Measurements from ENCODE around the gene SYT7.

Gene SYT7

GRCh38 chr11:61522881-61523280, 58.0 kb downstream of the SYT7 start:
- H3K27me3 ChIP-seq: peaks cover 31% of the 10 kb centered on the region
- H3K36me3 ChIP-seq: no peaks in the 10 kb centered on the region
- H3K27ac ChIP-seq: no peak overlapping the region
- no peak for TF ChIP-seq CTCF (IDR thresholded peaks at IDR 0.05)
- H3K4me3 ChIP-seq (ENCODE audit: low read depth in 1 of 2, low read length in 1 of 2): no peak overlapping the region
- H3K4me1 ChIP-seq (ENCODE audit: control insufficient read depth in 1 of 2, insufficient read depth in 1 of 2, low read depth in 1 of 2, low read length in 1 of 2): no peaks in the 10 kb centered on the region
- H3K9me3 ChIP-seq: no peaks in the 10 kb centered on the region

- Histone ChIP-seq H3K4me3 (ENCODE audit: low read depth in 1 of 2, low read length in 1 of 2) (no peak overlapping the region), H3K36me3 (no peaks in the 10 kb centered on the region), H3K9me3 (no peaks in the 10 kb centered on the region), H3K27ac (no peak overlapping the region), H3K4me1 (ENCODE audit: control insufficient read depth in 1 of 2, insufficient read depth in 1 of 2, low read depth in 1 of 2, low read length in 1 of 2) (peaks cover 0 to 4% of the 10 kb centered on the region in 2 experiments), H3K27me3 (peaks cover 34% of the 10 kb centered on the region)
- no peak for TF ChIP-seq CTCF (IDR thresholded peaks at IDR 0.05)
Observed at GRCh38 chr11:61518032-61518795, 62.7 kb downstream of the SYT7 start.

GRCh38 chr11:61516675-61517572, 64.0 kb downstream of the SYT7 start:
- no peak overlapping the region for H3K4me3 ChIP-seq (ENCODE audit: low read depth in 1 of 2, low read length in 1 of 2)
- peak; percentile 75 for TF ChIP-seq CTCF (IDR thresholded peaks at IDR 0.05)
- H3K27me3 ChIP-seq: peaks cover 46% of the 10 kb centered on the region

GRCh38 chr11:61516191-61516590, 64.7 kb downstream of the SYT7 start:
- Histone ChIP-seq H3K4me1 (ENCODE audit: control insufficient read depth in 1 of 2, insufficient read depth in 1 of 2, low read depth in 1 of 2, low read length in 1 of 2) (peaks cover 0 to 4% of the 10 kb centered on the region in 2 experiments), H3K9me3 (no peaks in the 10 kb centered on the region), H3K36me3 (no peaks in the 10 kb centered on the region), H3K27me3 (peaks cover 54% of the 10 kb centered on the region), H3K4me3 (ENCODE audit: low read depth in 1 of 2, low read length in 1 of 2) (no peak overlapping the region), H3K27ac (no peak overlapping the region)
- TF ChIP-seq CTCF (IDR thresholded peaks at IDR 0.05): no peak

More at GRCh38 chr11:61516675-61517572, 64.0 kb downstream of the SYT7 start:
- H3K9me3 ChIP-seq: no peaks in the 10 kb centered on the region
- no peaks in the 10 kb centered on the region for H3K36me3 ChIP-seq
- peaks cover 0 to 4% of the 10 kb centered on the region in 2 experiments for H3K4me1 ChIP-seq (ENCODE audit: control insufficient read depth in 1 of 2, insufficient read depth in 1 of 2, low read depth in 1 of 2, low read length in 1 of 2)
- H3K27ac ChIP-seq: no peak overlapping the region

- Histone ChIP-seq H3K36me3 (no peaks in the 10 kb centered on the region), H3K4me3 (ENCODE audit: low read depth in 1 of 2, low read length in 1 of 2) (no peak overlapping the region), H3K9me3 (no peaks in the 10 kb centered on the region), H3K27me3 (peaks cover 59% of the 10 kb centered on the region), H3K4me1 (ENCODE audit: control insufficient read depth in 1 of 2, insufficient read depth in 1 of 2, low read depth in 1 of 2, low read length in 1 of 2) (peaks cover 0 to 4% of the 10 kb centered on the region in 2 experiments), H3K27ac (no peak overlapping the region)
- no peak for TF ChIP-seq CTCF (IDR thresholded peaks at IDR 0.05)
Observed at GRCh38 chr11:61515686-61516085, 65.2 kb downstream of the SYT7 start.
